Liver (tissue), 9 donors: ENCODE results near the gene MARK3. TPM values are rescaled to one million over a fixed set of nuclear protein-coding genes. Genes with fewer than 3 reads are reported as not detected.

Source experiments
- DNase-seq: peaks from one replicate; pipeline ENCODE4 v3.0.0-alpha.2; 2017; ENCODE audit warnings: low spot score
- H3K27ac ChIP-seq, 2 donors: one replicate each; pipeline ENCODE4 v1.7.0; 2013; ENCODE audit warnings: inconsistent platforms in 2 of 2, low read length in 2 of 2, control low read depth in 1 of 2, low read depth in 1 of 2, mild to moderate bottlenecking in 1 of 2
- H3K27me3 ChIP-seq, 4 donors: one replicate each; pipeline versions ENCODE4 v1.6.1 to v1.7.0; 2013; ENCODE audit warnings: low read length in 3 of 4, inconsistent platforms in 1 of 4, mild to moderate bottlenecking in 1 of 4, moderate library complexity in 1 of 4; ENCODE audit not compliant: control insufficient read depth in 4 of 4, insufficient read depth in 4 of 4
- H3K36me3 ChIP-seq, 4 donors: one replicate each; pipeline versions ENCODE4 v1.6.1 to v1.7.0; 2013; ENCODE audit warnings: low read length in 3 of 4, mild to moderate bottlenecking in 3 of 4, low read depth in 1 of 4, moderate library complexity in 1 of 4; ENCODE audit not compliant: control insufficient read depth in 4 of 4, insufficient read depth in 3 of 4
- H3K4me1 ChIP-seq, 4 donors: one replicate each; pipeline versions ENCODE4 v1.6.1 to v1.7.0; 2013; ENCODE audit warnings: low read length in 3 of 4, mild to moderate bottlenecking in 3 of 4, moderate library complexity in 1 of 4; ENCODE audit not compliant: control insufficient read depth in 4 of 4, insufficient read depth in 4 of 4
- H3K4me3 ChIP-seq, 3 donors: one replicate each; pipeline versions ENCODE4 v1.6.1 to v1.7.0; 2013; ENCODE audit warnings: low read length in 3 of 3, control low read depth in 1 of 3, low read depth in 1 of 3, mild to moderate bottlenecking in 1 of 3
- H3K9ac ChIP-seq, 2 donors: one replicate each; pipeline ENCODE4 v1.7.0; 2013; ENCODE audit warnings: low read length in 2 of 2, mild to moderate bottlenecking in 2 of 2, moderate library complexity in 2 of 2, control low read depth in 1 of 2, low read depth in 1 of 2
- H3K9me3 ChIP-seq, 4 donors: one replicate each; pipeline versions ENCODE4 v1.6.1 to v1.7.0; 2013; ENCODE audit warnings: low read length in 3 of 4; ENCODE audit not compliant: control insufficient read depth in 4 of 4
- EGR1 ChIP-seq, 2 donors: IDR thresholded peaks; 2 replicates each; pipeline ENCODE4 v1.6.1; 2016 to 2018; ENCODE audit warnings: antibody characterized with exemption in 2 of 2, low read depth in 2 of 2
- HNF4A ChIP-seq, 2 donors: conservative IDR thresholded peaks; 2 replicates each; pipeline ENCODE4 v1.6.1; 2016; ENCODE audit warnings: antibody characterized with exemption in 2 of 2, mild to moderate bottlenecking in 2 of 2
- NR2F2 ChIP-seq: IDR thresholded peaks from 2 replicates; pipeline ENCODE4 v1.6.1; 2016; ENCODE audit warnings: antibody characterized with exemption
- RAD21 ChIP-seq, 2 donors: IDR thresholded peaks; 2 replicates each; pipeline ENCODE4 v1.6.1; 2016; ENCODE audit warnings: antibody characterized with exemption in 2 of 2, mild to moderate bottlenecking in 2 of 2
- WGBS: extraction: QIAGEN DNeasy Blood & Tissue Kit; methylation state at CpG from one replicate; pipeline ENCODE4 v1.1.7; 2013; 5-methylcytosine and 5-hydroxymethylcytosine counted together
- polyA plus RNA-seq, 2 donors: library from polyadenylated mRNA; stranded (reverse) in 1 of 2; unstranded in 1 of 2; fragments of 200-250 nt in 1 of 2; fragments of >200 nt in 1 of 2; fragmentation: Nextera tagmentation in 1 of 2; extraction: Ambion mirVana in 1 of 2; gene quantifications; one replicate each; pipeline versions ENCODE4 v1.2.1 to v1.2.3, GENCODE V29; 2013 to 2015
- total RNA-seq, 2 donors: library from RNA; depleted of rRNA; stranded (reverse); fragments of >200 nt; gene quantifications; one replicate each; pipeline ENCODE4 v1.2.3, GENCODE V29; 2014
- TF ChIP-seq, protein P1 (sequence below): fragments of 150-350 bp; IDR thresholded peaks from 2 replicates; pipeline ENCODE4 v1.5.1; 2017; ENCODE audit warnings: improper control_type of control experiment, low read depth, low read length; ENCODE audit not compliant: missing input control
- TF ChIP-seq, protein P2 (sequence below): IDR thresholded peaks from 2 replicates; pipeline ENCODE4 v1.6.1; 2016; ENCODE audit warnings: antibody characterized with exemption
- TF ChIP-seq, protein P3 (sequence below): IDR thresholded peaks from 2 replicates; pipeline ENCODE4 v1.6.1; 2016; ENCODE audit warnings: antibody characterized with exemption
- TF ChIP-seq, protein P4 (sequence below): IDR thresholded peaks from 2 replicates; pipeline ENCODE4 v1.6.1; 2016; ENCODE audit warnings: antibody characterized with exemption, mild to moderate bottlenecking
- donor health status: healthy.
- donor health status: healthy.
- donor health status: healthy.
- donor health status: healthy.
- donor health status: healthy.

MARK3 gene
- total and polyA plus RNA-seq, 4 donors = 14.1 to 86.0 (median 33.0) TPM

DNA sequence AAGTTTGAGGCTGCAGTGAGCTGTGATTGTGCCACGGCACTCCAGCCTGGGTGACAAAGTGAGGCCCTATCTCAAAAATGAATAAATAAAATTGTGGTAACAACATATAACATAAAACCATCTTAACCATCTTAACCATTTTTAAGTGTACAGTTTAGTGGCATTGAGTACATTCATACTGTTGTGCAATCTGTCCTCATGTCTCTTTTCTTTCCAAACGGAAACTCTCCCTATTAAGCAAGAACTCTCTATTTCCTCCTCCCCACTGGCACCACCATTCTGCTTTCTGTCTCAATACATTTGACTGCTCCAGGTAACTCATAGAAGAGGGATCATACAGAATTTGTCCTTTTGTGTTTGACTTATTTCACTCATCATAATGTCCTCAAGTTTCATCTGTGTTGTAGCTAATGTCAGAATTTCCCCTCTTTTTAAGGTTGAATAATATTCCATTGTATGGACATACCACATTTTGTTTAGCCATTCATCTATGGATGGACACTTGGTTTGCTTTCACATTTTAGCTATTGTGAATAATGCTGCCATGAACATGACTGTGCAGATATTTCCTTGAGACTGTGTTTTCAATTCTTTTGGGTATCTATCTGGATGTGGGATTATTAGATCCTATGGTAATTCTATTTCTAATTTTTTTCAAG, 4.4 kb upstream of the MARK3 start:
- TF ChIP-seq, protein P1, sequence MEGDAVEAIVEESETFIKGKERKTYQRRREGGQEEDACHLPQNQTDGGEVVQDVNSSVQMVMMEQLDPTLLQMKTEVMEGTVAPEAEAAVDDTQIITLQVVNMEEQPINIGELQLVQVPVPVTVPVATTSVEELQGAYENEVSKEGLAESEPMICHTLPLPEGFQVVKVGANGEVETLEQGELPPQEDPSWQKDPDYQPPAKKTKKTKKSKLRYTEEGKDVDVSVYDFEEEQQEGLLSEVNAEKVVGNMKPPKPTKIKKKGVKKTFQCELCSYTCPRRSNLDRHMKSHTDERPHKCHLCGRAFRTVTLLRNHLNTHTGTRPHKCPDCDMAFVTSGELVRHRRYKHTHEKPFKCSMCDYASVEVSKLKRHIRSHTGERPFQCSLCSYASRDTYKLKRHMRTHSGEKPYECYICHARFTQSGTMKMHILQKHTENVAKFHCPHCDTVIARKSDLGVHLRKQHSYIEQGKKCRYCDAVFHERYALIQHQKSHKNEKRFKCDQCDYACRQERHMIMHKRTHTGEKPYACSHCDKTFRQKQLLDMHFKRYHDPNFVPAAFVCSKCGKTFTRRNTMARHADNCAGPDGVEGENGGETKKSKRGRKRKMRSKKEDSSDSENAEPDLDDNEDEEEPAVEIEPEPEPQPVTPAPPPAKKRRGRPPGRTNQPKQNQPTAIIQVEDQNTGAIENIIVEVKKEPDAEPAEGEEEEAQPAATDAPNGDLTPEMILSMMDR = no peak
- peak in 1 of 2 donors; percentile 12 for TF ChIP-seq HNF4A (conservative IDR thresholded peaks at IDR 0.05)
- H3K4me1 ChIP-seq = peaks cover 0 to 8% (median 7%) of the 10 kb centered on the region in 4 donors
- 6% methylated on average over 2 of the region's 2 CpGs for WGBS

DNA sequence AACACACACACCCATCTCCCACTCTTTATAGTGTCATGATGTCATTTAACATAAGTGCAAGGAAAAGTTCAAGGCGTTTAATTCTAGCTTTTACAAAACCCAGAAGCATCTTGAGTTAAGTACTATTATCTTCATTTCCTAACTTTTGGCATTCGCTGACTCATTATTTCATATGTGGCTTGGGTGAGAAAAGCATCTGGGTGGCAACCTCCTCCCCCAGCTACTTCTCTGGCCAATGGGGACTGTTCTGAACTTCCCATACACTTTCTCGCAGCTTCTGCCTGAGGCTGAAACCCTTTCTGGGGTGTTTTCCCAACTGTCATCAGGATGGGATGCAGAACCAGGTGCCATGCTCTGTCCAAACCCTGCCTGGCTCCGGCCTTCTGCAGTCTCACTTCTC, 2.8 kb upstream of the MARK3 start:
- H3K36me3 ChIP-seq = no peaks in the 10 kb centered on the region
- peaks cover 0 to 15% (median 10%) of the 10 kb centered on the region in 4 donors for H3K4me1 ChIP-seq
- no peak overlapping the region for H3K4me3 ChIP-seq
- DNase-seq = no peak
- no peaks in the 10 kb centered on the region for H3K9me3 ChIP-seq
- H3K27me3 ChIP-seq = no peaks in the 10 kb centered on the region
- no peak for TF ChIP-seq EGR1 (IDR thresholded peaks at IDR 0.05; ENCODE audit: low read depth in 2 of 2)
- TF ChIP-seq NR2F2 = no peak
- TF ChIP-seq HNF4A (conservative IDR thresholded peaks at IDR 0.05) = no peak
- TF ChIP-seq, protein P2, sequence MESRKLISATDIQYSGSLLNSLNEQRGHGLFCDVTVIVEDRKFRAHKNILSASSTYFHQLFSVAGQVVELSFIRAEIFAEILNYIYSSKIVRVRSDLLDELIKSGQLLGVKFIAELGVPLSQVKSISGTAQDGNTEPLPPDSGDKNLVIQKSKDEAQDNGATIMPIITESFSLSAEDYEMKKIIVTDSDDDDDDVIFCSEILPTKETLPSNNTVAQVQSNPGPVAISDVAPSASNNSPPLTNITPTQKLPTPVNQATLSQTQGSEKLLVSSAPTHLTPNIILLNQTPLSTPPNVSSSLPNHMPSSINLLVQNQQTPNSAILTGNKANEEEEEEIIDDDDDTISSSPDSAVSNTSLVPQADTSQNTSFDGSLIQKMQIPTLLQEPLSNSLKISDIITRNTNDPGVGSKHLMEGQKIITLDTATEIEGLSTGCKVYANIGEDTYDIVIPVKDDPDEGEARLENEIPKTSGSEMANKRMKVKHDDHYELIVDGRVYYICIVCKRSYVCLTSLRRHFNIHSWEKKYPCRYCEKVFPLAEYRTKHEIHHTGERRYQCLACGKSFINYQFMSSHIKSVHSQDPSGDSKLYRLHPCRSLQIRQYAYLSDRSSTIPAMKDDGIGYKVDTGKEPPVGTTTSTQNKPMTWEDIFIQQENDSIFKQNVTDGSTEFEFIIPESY = no peak
- H3K9ac ChIP-seq = no peak overlapping the region
- WGBS = 71% methylated on average over 4 of the region's 4 CpGs
- no peak overlapping the region for H3K27ac ChIP-seq

More for the DNA sequence above, 4.4 kb upstream of the MARK3 start:
- H3K4me3 ChIP-seq = no peak overlapping the region
- no peak overlapping the region for H3K9ac ChIP-seq
- H3K9me3 ChIP-seq = no peaks in the 10 kb centered on the region
- no peaks in the 10 kb centered on the region for H3K36me3 ChIP-seq
- no peak for DNase-seq
- no peak overlapping the region for H3K27ac ChIP-seq
- no peaks in the 10 kb centered on the region for H3K27me3 ChIP-seq

DNA sequence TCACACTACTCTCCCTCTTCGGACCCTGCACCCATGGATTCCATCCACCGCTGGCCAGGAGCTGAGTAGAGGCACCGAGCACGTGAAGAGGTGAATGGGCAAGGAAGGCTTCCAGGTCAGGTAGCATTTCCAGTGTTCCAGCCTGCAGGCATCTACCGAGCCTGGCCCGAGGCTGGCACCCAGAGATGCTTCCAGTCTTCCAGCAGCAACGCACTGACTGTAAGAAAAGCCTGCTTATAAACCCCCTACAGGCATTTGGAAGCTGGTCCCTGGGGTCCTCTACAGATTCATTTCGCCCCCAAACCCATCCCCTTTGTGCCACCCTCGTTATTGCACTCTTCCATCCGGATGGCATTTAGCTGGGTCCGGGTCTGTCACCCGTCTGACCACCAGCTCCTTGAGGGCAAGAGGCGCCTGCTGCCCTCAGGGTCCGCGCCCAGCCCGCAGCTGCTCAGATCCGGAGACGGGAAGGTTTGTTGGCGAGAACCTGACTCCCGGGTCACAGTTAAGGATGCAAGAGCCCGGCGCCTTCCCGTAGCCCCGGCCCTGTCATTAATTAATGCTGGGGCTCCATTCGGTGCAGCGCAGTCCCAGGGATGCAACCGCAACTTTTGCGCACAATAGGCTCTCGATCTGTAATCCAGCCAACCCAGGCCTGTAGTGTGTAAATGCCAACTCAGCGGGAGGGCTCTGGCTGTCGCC, 614 bp upstream of the MARK3 start:
- no peaks in the 10 kb centered on the region for H3K27me3 ChIP-seq
- TF ChIP-seq, protein P3, sequence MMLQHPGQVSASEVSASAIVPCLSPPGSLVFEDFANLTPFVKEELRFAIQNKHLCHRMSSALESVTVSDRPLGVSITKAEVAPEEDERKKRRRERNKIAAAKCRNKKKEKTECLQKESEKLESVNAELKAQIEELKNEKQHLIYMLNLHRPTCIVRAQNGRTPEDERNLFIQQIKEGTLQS = no peak
- TF ChIP-seq, protein P4, sequence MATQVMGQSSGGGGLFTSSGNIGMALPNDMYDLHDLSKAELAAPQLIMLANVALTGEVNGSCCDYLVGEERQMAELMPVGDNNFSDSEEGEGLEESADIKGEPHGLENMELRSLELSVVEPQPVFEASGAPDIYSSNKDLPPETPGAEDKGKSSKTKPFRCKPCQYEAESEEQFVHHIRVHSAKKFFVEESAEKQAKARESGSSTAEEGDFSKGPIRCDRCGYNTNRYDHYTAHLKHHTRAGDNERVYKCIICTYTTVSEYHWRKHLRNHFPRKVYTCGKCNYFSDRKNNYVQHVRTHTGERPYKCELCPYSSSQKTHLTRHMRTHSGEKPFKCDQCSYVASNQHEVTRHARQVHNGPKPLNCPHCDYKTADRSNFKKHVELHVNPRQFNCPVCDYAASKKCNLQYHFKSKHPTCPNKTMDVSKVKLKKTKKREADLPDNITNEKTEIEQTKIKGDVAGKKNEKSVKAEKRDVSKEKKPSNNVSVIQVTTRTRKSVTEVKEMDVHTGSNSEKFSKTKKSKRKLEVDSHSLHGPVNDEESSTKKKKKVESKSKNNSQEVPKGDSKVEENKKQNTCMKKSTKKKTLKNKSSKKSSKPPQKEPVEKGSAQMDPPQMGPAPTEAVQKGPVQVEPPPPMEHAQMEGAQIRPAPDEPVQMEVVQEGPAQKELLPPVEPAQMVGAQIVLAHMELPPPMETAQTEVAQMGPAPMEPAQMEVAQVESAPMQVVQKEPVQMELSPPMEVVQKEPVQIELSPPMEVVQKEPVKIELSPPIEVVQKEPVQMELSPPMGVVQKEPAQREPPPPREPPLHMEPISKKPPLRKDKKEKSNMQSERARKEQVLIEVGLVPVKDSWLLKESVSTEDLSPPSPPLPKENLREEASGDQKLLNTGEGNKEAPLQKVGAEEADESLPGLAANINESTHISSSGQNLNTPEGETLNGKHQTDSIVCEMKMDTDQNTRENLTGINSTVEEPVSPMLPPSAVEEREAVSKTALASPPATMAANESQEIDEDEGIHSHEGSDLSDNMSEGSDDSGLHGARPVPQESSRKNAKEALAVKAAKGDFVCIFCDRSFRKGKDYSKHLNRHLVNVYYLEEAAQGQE = no peak
- TF ChIP-seq RAD21 (IDR thresholded peaks at IDR 0.05) (no peak), EGR1 (IDR thresholded peaks at IDR 0.05; ENCODE audit: low read depth in 2 of 2) (no peak)
- WGBS = 12% methylated on average over 31 of the region's 31 CpGs
- peaks cover 8 to 27% (median 16%) of the 10 kb centered on the region in 4 donors for H3K4me1 ChIP-seq
- H3K27ac ChIP-seq = peak overlapping the region; percentile 98 to 99
- H3K9ac ChIP-seq = peak overlapping the region in 1 of 2 donors; percentile 61
- H3K36me3 ChIP-seq = no peaks in the 10 kb centered on the region
- no peaks in the 10 kb centered on the region for H3K9me3 ChIP-seq
- no peak for DNase-seq
- H3K4me3 ChIP-seq = peak overlapping the region; percentile 65 to 95 (median 67)
